Keratinocyte (primary cell): ENCODE results near the gene TMEM143. TPM values are rescaled to one million over a fixed set of nuclear protein-coding genes. Genes with fewer than 3 reads are reported as not detected.

Experiments used
- DNase-seq: peaks from one replicate; pipeline ENCODE4 v3.0.0-alpha.2; 2011; ENCODE audit warnings: low read depth, missing footprints, low spot score
- FAIRE-seq: peaks from 2 replicates; lab custom pipeline; 2011; peaks lifted over from hg19 to GRCh38; lab: Jason Lieb, UNC
- H2AFZ ChIP-seq: 2 replicates; pipeline ENCODE4 v1.6.0; 2012; ENCODE audit warnings: low read length, control low read depth, inconsistent platforms; ENCODE audit not compliant: control insufficient read depth
- H3K27ac ChIP-seq: 2 replicates; pipeline ENCODE4 v1.5.1; 2011; ENCODE audit warnings: low read length; ENCODE audit not compliant: control insufficient read depth, insufficient read depth
- H3K27me3 ChIP-seq: 3 replicates; pipeline ENCODE4 v1.6.0; 2011; ENCODE audit warnings: low read length; ENCODE audit not compliant: control insufficient read depth, insufficient read depth; ENCODE audit errors: extremely low read depth
- H3K36me3 ChIP-seq, 2 experiments: 2 replicates in 1 of 2; 3 replicates in 1 of 2; pipeline ENCODE4 v1.5.1; 2011; ENCODE audit warnings: low read length in 2 of 2, mild to moderate bottlenecking in 1 of 2; ENCODE audit not compliant: control insufficient read depth in 2 of 2, insufficient read depth in 2 of 2; ENCODE audit errors: extremely low read depth in 1 of 2
- H3K4me1 ChIP-seq: 3 replicates; pipeline ENCODE4 v1.5.1; 2011; ENCODE audit warnings: low read length; ENCODE audit not compliant: control insufficient read depth, insufficient read depth; ENCODE audit errors: extremely low read depth
- H3K4me2 ChIP-seq: 3 replicates; pipeline ENCODE4 v1.6.0; 2011; ENCODE audit warnings: low read depth, low read length; ENCODE audit not compliant: control insufficient read depth, insufficient read depth; ENCODE audit errors: extremely low read depth
- H3K4me3 ChIP-seq, 3 experiments: fragments of 200-600 bp in 1 of 3; sonication (generic) in 1 of 3; 2 replicates in 2 of 3; 3 replicates in 1 of 3; pipeline ENCODE4 v1.5.1; 2011 to 2016; ENCODE audit warnings: low read length in 3 of 3, mild to moderate bottlenecking in 3 of 3, control low read depth in 2 of 3, inconsistent platforms in 1 of 3, low read depth in 1 of 3, mixed read lengths in 1 of 3, mixed run types in 1 of 3, moderate library complexity in 1 of 3; ENCODE audit not compliant: control insufficient read depth in 2 of 3, insufficient read depth in 2 of 3; ENCODE audit errors: extremely low read depth in 1 of 3
- H3K79me2 ChIP-seq: 2 replicates; pipeline ENCODE4 v1.6.0; 2012; ENCODE audit warnings: low read length; ENCODE audit not compliant: control insufficient read depth, insufficient read depth
- H3K9ac ChIP-seq: 3 replicates; pipeline ENCODE4 v1.6.0; 2011; ENCODE audit warnings: low read length; ENCODE audit not compliant: control insufficient read depth, insufficient read depth; ENCODE audit errors: extremely low read depth
- H3K9me1 ChIP-seq: 3 replicates; pipeline ENCODE4 v1.6.0; 2011; ENCODE audit warnings: low read length; ENCODE audit not compliant: control insufficient read depth, insufficient read depth; ENCODE audit errors: extremely low read depth
- H3K9me3 ChIP-seq: 2 replicates; pipeline ENCODE4 v1.5.1; 2012; ENCODE audit warnings: low read depth, low read length; ENCODE audit not compliant: control insufficient read depth
- H4K20me1 ChIP-seq: 3 replicates; pipeline ENCODE4 v1.6.0; 2011; ENCODE audit warnings: low read length; ENCODE audit not compliant: control insufficient read depth, insufficient read depth; ENCODE audit errors: extremely low read depth
- CTCF ChIP-seq, 3 experiments: IDR thresholded peaks in 1 of 3; conservative IDR thresholded peaks in 1 of 3; optimal IDR thresholded peaks in 1 of 3; 2 replicates in 2 of 3; 3 replicates in 1 of 3; pipeline versions ENCODE3 to v1.5.1; 2011; ENCODE audit warnings: low read length in 3 of 3, mild to moderate bottlenecking in 3 of 3, moderate library complexity in 2 of 3, control low read depth in 1 of 3, inconsistent platforms in 1 of 3; ENCODE audit not compliant: insufficient read depth in 2 of 3; ENCODE audit errors: extremely low read depth in 1 of 3
- EZH2 ChIP-seq: IDR thresholded peaks from one replicate; pipeline ENCODE4 v1.6.1; 2012; ENCODE audit warnings: inconsistent platforms, mild to moderate bottlenecking, low read length, moderate library complexity
- dilution Hi-C: fragments of 300-500 bp; cut with MboI; formaldehyde crosslinking; loops from one replicate; pipeline ENCODE4 v1.7.0; 2020; ENCODE audit warnings: low sequenced_read_pairs; ENCODE audit not compliant: extremely low pct_ligation_motif_present
- polyA plus RNA-seq, 5 experiments: library from polyadenylated mRNA; depleted of rRNA in 3 of 5; stranded (reverse) in 3 of 5; stranded (forward) in 1 of 5; unstranded in 1 of 5; fragments of >200 nt; gene quantifications; 1 replicate in 1 of 5; 2 replicates in 3 of 5; 3 replicates in 1 of 5; pipeline versions ENCODE4 v1.2.1 to v1.2.3, GENCODE V29; 2011 to 2012; ENCODE audit warnings: missing spikeins in 2 of 5, low read depth in 1 of 5, low replicate concordance in 1 of 5

Gene TMEM143
- polyA plus RNA-seq, 1 donor (not counting 4 experiments of a cell fraction or from before 2014, with no cell fraction given), result 2.9 TPM

GRCh38 chr19:48353677-48354076, 10.1 kb downstream of the TMEM143 start:
- no peak overlapping the region for H3K4me2 ChIP-seq
- H3K27me3 ChIP-seq, result no peaks in the 10 kb centered on the region
- no peaks in the 10 kb centered on the region for H3K9me1 ChIP-seq
- H3K27ac ChIP-seq, result no peak overlapping the region
- no peak overlapping the region for H3K4me3 ChIP-seq
- DNase-seq, result no peak
- no peaks in the 10 kb centered on the region for H4K20me1 ChIP-seq
- dilution Hi-C loops, result no loop called here
- FAIRE-seq, result no peak
- H3K9ac ChIP-seq, result no peak overlapping the region
- TF ChIP-seq CTCF (optimal IDR thresholded peaks at IDR 0.05 in 1 of 3, IDR thresholded peaks at IDR 0.05 in 1 of 3, conservative IDR thresholded peaks at IDR 0.05 in 1 of 3; ENCODE audit: extremely low read depth in 1 of 3, insufficient read depth in 2 of 3, low read length in 3 of 3) (no peak), EZH2 (no peak)
- no peaks in the 10 kb centered on the region for H3K36me3 ChIP-seq
- no peaks in the 10 kb centered on the region for H3K9me3 ChIP-seq
- H2AFZ ChIP-seq, result no peak overlapping the region
- no peaks in the 10 kb centered on the region for H3K4me1 ChIP-seq
- H3K79me2 ChIP-seq, result no peaks in the 10 kb centered on the region

GRCh38 chr19:48351341-48351752, 12.4 kb downstream of the TMEM143 start:
- TF ChIP-seq CTCF (optimal IDR thresholded peaks at IDR 0.05 in 1 of 3, IDR thresholded peaks at IDR 0.05 in 1 of 3, conservative IDR thresholded peaks at IDR 0.05 in 1 of 3; ENCODE audit: extremely low read depth in 1 of 3, insufficient read depth in 2 of 3, low read length in 3 of 3) (peak; percentile 77 to 92 (median 91)), EZH2 (no peak)

More at GRCh38 chr19:48351341-48351752, 12.4 kb downstream of the TMEM143 start:
- Histone ChIP-seq H3K27ac (no peak overlapping the region), H3K9ac (no peak overlapping the region), H3K9me1 (no peaks in the 10 kb centered on the region), H2AFZ (no peak overlapping the region), H3K4me2 (no peak overlapping the region), H3K4me3 (no peak overlapping the region), H3K36me3 (no peaks in the 10 kb centered on the region), H3K79me2 (no peaks in the 10 kb centered on the region), H3K4me1 (no peaks in the 10 kb centered on the region), H4K20me1 (no peaks in the 10 kb centered on the region), H3K27me3 (no peaks in the 10 kb centered on the region), H3K9me3 (no peaks in the 10 kb centered on the region)
- DNase-seq, result no peak
- dilution Hi-C loops, result no loop called here
- no peak for FAIRE-seq
